ENCODE data around the gene ASAP3.

ASAP3 gene

DNA sequence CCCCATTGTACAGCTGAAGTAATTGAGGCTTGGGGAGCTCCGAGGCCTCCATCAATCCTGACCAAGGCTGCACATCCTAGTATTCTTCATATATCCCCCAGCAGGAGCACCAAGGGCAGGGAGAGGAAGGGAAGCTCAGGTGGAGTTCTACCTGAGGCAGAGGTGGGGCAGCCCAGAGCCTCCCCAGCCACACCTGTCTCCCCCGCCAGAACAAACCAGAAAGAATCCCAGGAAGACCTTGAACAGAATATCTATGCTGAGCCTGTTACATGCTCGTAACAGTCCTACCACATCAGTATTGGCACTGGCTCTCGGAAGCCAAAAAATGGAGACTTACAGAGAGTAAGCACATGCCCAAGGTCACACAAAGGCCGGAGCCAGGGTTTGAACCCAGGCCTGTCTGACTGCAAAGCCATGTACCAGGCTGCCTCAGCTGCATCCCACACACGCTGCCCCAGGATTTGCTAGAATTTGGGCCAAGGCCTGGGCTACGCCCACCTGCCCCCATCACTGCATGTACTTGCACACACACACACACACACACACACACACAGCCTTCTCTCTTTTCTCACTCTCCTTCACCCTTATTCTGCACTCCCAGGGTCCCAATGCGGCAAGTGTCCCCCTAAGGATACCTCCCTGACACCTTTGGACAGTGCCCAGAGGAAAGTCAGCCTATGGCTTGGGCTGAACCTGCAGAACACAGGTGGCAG, 42.5 kb upstream of the ASAP3 start:
- Histone ChIP-seq H3K36me3 (no peaks in the 10 kb centered on the region), H3K4me1 (peaks cover 0 to 27% (median 17%) of the 10 kb centered on the region in 4 donors), H3K27ac (no peak overlapping the region), H3K4me3 (no peak overlapping the region), H3K9me3 (no peaks in the 10 kb centered on the region), H3K27me3 (peaks cover 0 to 41% of the 10 kb centered on the region in 2 donors)
- DNase-seq, result no peak
- no peak for TF ChIP-seq CTCF (IDR thresholded peaks at IDR 0.05)
- intact Hi-C loops (cut with DNase I; ENCODE audit: low total_unique reads), result no loop called here

GRCh38 chr1:23525558-23526250, 41.7 kb upstream of the ASAP3 start:
- no peak for TF ChIP-seq CTCF (IDR thresholded peaks at IDR 0.05)
- no peaks in the 10 kb centered on the region for H3K9me3 ChIP-seq
- DNase-seq, result no peak
- intact Hi-C loops (cut with DNase I; ENCODE audit: low total_unique reads), result no loop called here
- H3K4me3 ChIP-seq, result no peak overlapping the region
- peaks cover 0 to 41% of the 10 kb centered on the region in 2 donors for H3K27me3 ChIP-seq
- no peaks in the 10 kb centered on the region for H3K36me3 ChIP-seq
- peaks cover 0 to 22% (median 11%) of the 10 kb centered on the region in 4 donors for H3K4me1 ChIP-seq
- H3K27ac ChIP-seq, result no peak overlapping the region

DNA sequence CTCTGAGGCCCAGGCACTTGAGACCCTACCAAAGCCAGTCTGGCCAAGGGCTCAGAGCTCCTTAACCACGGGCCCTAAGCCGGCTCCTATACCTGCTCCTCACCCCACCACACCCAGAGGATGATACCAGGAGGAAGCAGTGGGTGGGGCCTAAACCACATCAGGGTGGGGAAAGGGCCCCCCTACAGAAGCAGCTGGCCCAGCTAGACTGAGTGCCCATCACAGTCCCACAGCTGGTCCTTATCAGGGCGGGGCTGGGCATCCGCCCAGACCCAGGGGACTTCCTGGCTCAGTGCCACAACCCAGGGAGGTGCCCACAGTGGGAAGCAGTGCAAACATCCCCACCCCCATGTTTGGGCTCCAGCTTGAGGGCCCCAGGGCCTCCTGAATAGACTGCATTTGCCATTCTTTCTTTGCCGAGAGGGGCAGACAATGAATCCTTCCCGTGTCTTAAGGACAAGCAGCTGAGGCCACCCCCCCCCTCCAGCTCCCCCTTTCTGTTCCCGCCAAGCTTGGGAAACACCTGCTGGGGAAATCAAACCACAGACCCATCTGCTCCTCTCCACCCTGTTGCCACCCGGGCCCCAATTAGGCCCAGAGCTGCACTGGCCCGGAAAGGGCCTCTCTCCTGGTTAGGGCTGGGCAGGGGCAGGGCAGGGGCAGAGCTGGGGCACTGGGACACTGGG, 40.9 kb upstream of the ASAP3 start:
- Histone ChIP-seq H3K4me3 (no peak overlapping the region), H3K9me3 (no peaks in the 10 kb centered on the region), H3K4me1 (peaks cover 0 to 14% (median 4%) of the 10 kb centered on the region in 4 donors), H3K36me3 (no peaks in the 10 kb centered on the region), H3K27me3 (peaks cover 0 to 41% of the 10 kb centered on the region in 2 donors), H3K27ac (no peak overlapping the region)
- intact Hi-C loops (cut with DNase I; ENCODE audit: low total_unique reads), result no loop called here
- no peak for DNase-seq
- TF ChIP-seq CTCF (IDR thresholded peaks at IDR 0.05), result no peak

DNA sequence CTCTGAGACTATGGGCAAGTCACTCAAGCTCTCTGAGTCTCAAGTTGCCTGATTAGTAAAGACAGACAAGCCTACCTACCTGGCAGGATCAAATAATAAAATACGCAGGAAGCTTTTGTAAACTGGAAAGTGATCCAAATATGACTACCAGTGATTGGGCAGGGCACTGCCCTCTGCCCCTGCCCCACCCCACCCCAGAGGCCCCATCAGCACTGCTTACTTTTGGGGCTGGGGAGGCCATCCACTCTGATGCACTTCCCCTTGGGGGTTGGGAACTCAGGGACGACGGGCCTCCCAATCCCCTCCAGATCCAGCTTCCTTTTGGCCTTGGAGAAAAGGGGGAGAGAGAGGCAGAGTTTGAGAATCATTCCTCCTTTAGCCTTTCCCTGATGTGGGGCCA, 40.2 kb upstream of the ASAP3 start:
- Histone ChIP-seq H3K9me3 (no peaks in the 10 kb centered on the region), H3K4me1 (peaks cover 0 to 14% (median 4%) of the 10 kb centered on the region in 4 donors), H3K27ac (no peak overlapping the region), H3K27me3 (peaks cover 0 to 35% of the 10 kb centered on the region in 2 donors), H3K4me3 (no peak overlapping the region), H3K36me3 (no peaks in the 10 kb centered on the region)
- TF ChIP-seq CTCF (IDR thresholded peaks at IDR 0.05), result no peak
- DNase-seq, result no peak
- intact Hi-C loops (cut with DNase I; ENCODE audit: low total_unique reads), result no loop called here

GRCh38 chr1:23522244-23522982, 38.4 kb upstream of the ASAP3 start:
- H3K4me1 ChIP-seq, result no peaks in the 10 kb centered on the region
- H3K4me3 ChIP-seq, result no peak overlapping the region
- H3K27ac ChIP-seq, result no peak overlapping the region
- no peaks in the 10 kb centered on the region for H3K9me3 ChIP-seq
- TF ChIP-seq CTCF (IDR thresholded peaks at IDR 0.05), result no peak
- peaks cover 0 to 20% of the 10 kb centered on the region in 2 donors for H3K27me3 ChIP-seq
- no peaks in the 10 kb centered on the region for H3K36me3 ChIP-seq
- DNase-seq, result no peak
- intact Hi-C loops (cut with DNase I; ENCODE audit: low total_unique reads), result no loop called here
